Activated CD8-positive, alpha-beta memory T cell treated with anti-CD3 and anti-CD28 coated beads, Interleukin-2, amount 50 U/mL, for 24 hours (primary cell): ENCODE data around the gene PPM1K.
"Not testable (repeated sequence)": the region's sequence is repeated elsewhere in the genome, so short reads cannot be mapped to it uniquely, and the experiment has no call there.

Experiments used
- DNase-seq: peaks from one replicate; pipeline ENCODE4 v3.0.0-alpha.2; 2020; ENCODE audit errors: extremely low read depth

The PPM1K gene

GRCh38 chr4:88284439-88285234, at the start of gene PPM1K:
PPM1K (minus strand) TSS chr4:88284561; CDS start chr4:88278583, 5,978 bp downstream.
- DNase-seq = peak; percentile 98

GRCh38 chr4:88333741-88334405, 49.5 kb upstream of the PPM1K start:
- no peak for DNase-seq

GRCh38 chr4:88327665-88328064, 43.3 kb upstream of the PPM1K start:
- DNase-seq = no peak

- no peak for DNase-seq
Observed at GRCh38 chr4:88320780-88321373, 36.5 kb upstream of the PPM1K start.

- DNase-seq = no peak
Observed at GRCh38 chr4:88320224-88320779, 35.9 kb upstream of the PPM1K start.

- DNase-seq = no peak
Observed at GRCh38 chr4:88318751-88319350, 34.5 kb upstream of the PPM1K start.

GRCh38 chr4:88315460-88316017, 31.2 kb upstream of the PPM1K start:
- DNase-seq = no peak

- not testable (repeated sequence) for DNase-seq
Observed at GRCh38 chr4:88313088-88313624, 28.8 kb upstream of the PPM1K start.

GRCh38 chr4:88308587-88308986, 24.2 kb upstream of the PPM1K start:
- no peak for DNase-seq

- no peak for DNase-seq
Observed at GRCh38 chr4:88297725-88298454, 13.5 kb upstream of the PPM1K start.

GRCh38 chr4:88297212-88297516, 12.8 kb upstream of the PPM1K start:
- no peak for DNase-seq

- no peak for DNase-seq
Observed at GRCh38 chr4:88296413-88297211, 12.3 kb upstream of the PPM1K start.

- no peak for DNase-seq
Observed at GRCh38 chr4:88295656-88296055, 11.3 kb upstream of the PPM1K start.

GRCh38 chr4:88291003-88291402, 6.6 kb upstream of the PPM1K start:
- DNase-seq = no peak

- DNase-seq = no peak
Observed at GRCh38 chr4:88286897-88287296, 2.5 kb upstream of the PPM1K start.

GRCh38 chr4:88285235-88285653, 883 bp upstream of the PPM1K start:
- no peak for DNase-seq

GRCh38 chr4:88283661-88284438, 511 bp downstream of the PPM1K start:
- DNase-seq = peak; percentile 23

GRCh38 chr4:88280228-88280795, 4.0 kb downstream of the PPM1K start:
- no peak for DNase-seq

- DNase-seq = no peak
Observed at GRCh38 chr4:88277711-88278225, 6.6 kb downstream of the PPM1K start.
